ENCODE data around the gene CDK4. TPM values are rescaled to one million over a fixed set of nuclear protein-coding genes. Genes with fewer than 3 reads are reported as not detected.
A peak's percentile ranks its signal among the peaks of the same experiment; 100 is the strongest.

CDK4 gene
- total and polyA plus RNA-seq, 2 of the 13 experiments (the other 11 are each of a cell fraction or from before 2014, with no cell fraction given): 191 to 209 TPM

- peak; percentile 64; the same call in 1 of the 2 replicates for TF ChIP-seq HOMEZ (CRISPR knock-in tag; IDR thresholded peaks at IDR 0.05; ENCODE audit: low read depth)
- TF ChIP-seq SP2 (CRISPR knock-in tag; IDR thresholded peaks at IDR 0.05): no peak
- TF ChIP-seq ZNF207 (IDR thresholded peaks at IDR 0.05; ENCODE audit: borderline replicate concordance): no peak
- TF ChIP-seq ETV6 (CRISPR knock-in tag; conservative IDR thresholded peaks at IDR 0.05): no peak; the same call in 1 of the 2 replicates
- peak; percentile 96 for TF ChIP-seq GATAD1 (CRISPR knock-in tag; IDR thresholded peaks at IDR 0.05)
- TF ChIP-seq FOXA1 (IDR thresholded peaks at IDR 0.05): no peak
- no peak for TF ChIP-seq FOXA1 (CRISPR knock-in tag; IDR thresholded peaks at IDR 0.05)
- TF ChIP-seq ZNF792 (CRISPR knock-in tag; IDR thresholded peaks at IDR 0.05): peak; percentile 60; the same call in 1 of the 2 replicates
- TF ChIP-seq TOPORS (CRISPR knock-in tag; IDR thresholded peaks at IDR 0.05): peak; percentile 78
- TF ChIP-seq SNAPC5 (CRISPR knock-in tag; IDR thresholded peaks at IDR 0.05; ENCODE audit: borderline replicate concordance): 0 out of 2 replicates have a peak, but pooled peaks have one; percentile 70
- TF ChIP-seq FOSL1 (CRISPR knock-in tag; IDR thresholded peaks at IDR 0.05; ENCODE audit: borderline replicate concordance): no peak
- TF ChIP-seq ZNF326 (CRISPR knock-in tag; IDR thresholded peaks at IDR 0.05; ENCODE audit: borderline replicate concordance): no peak
- 0 out of 2 replicates have a peak, but pooled peaks have one; percentile 30 for TF ChIP-seq ZNF12 (CRISPR knock-in tag; IDR thresholded peaks at IDR 0.05)
- no peak; the same call in 1 of the 2 replicates for TF ChIP-seq ZZZ3 (CRISPR knock-in tag; IDR thresholded peaks at IDR 0.05; ENCODE audit: borderline replicate concordance)
- TF ChIP-seq KAT2B (IDR thresholded peaks at IDR 0.05; ENCODE audit: borderline replicate concordance, low read depth, low read length): no peak
- TF ChIP-seq, protein P1, sequence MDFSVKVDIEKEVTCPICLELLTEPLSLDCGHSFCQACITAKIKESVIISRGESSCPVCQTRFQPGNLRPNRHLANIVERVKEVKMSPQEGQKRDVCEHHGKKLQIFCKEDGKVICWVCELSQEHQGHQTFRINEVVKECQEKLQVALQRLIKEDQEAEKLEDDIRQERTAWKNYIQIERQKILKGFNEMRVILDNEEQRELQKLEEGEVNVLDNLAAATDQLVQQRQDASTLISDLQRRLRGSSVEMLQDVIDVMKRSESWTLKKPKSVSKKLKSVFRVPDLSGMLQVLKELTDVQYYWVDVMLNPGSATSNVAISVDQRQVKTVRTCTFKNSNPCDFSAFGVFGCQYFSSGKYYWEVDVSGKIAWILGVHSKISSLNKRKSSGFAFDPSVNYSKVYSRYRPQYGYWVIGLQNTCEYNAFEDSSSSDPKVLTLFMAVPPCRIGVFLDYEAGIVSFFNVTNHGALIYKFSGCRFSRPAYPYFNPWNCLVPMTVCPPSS (IDR thresholded peaks at IDR 0.05): no peak
- TF ChIP-seq ZNF720 (CRISPR knock-in tag; IDR thresholded peaks at IDR 0.05): 0 out of 2 replicates have a peak, but pooled peaks have one; percentile 22
- no peak; the same call in 1 of the 2 replicates for TF ChIP-seq HOXD1 (CRISPR knock-in tag; IDR thresholded peaks at IDR 0.05)
- no peak for TF ChIP-seq FOXJ3 (CRISPR knock-in tag; IDR thresholded peaks at IDR 0.05; ENCODE audit: borderline replicate concordance)
- no peak; the same call in 1 of the 2 replicates for TF ChIP-seq RERE (CRISPR knock-in tag; IDR thresholded peaks at IDR 0.05; ENCODE audit: low read depth)
- peak; percentile 99 for TF ChIP-seq MXD3 (CRISPR knock-in tag; IDR thresholded peaks at IDR 0.05)
These were observed 19.8 kb upstream of the CDK4 start, which contains the start of gene METTL1 (continued) for GRCh38 chr12:57771873-57772428.
